RPMI7951 (cell line): Measurements from ENCODE around the gene GSC2. TPM values are rescaled to one million over a fixed set of nuclear protein-coding genes. Genes with fewer than 3 reads are reported as not detected.

ENCODE experiments used
- DNase-seq: peaks from one replicate; pipeline ENCODE4 v3.0.0-alpha.2; 2012; ENCODE audit warnings: low read depth
- total RNA-seq: library from RNA; depleted of rRNA; stranded (reverse); fragments of >200 nt; shearing (Covaris generic); gene quantifications from 2 replicates; pipeline ENCODE4 v1.2.3, GENCODE V29; 2014; rRNA removed

GSC2 gene
- total RNA-seq, result not detected in 2 replicates

DNA sequence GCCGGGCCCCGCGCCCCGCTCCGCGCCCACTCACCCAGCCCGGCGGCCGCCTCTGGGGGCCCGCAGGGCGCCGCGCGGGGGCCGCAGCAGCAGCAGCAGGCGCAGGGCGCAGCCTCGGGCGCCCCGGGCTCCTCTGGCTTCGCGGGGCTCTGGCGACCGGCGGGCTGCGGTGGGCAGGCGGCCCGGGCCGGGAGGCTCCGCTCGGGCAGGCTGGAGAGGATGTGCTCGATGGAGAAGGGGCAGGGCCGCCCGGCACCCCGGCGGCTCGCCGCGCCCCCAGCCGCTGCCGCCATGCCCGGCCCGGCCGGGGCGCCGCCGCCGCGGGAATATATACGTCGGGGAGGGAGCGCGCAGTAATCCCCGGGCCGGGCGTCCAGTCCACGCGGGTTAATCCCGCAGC, at the start of gene GSC2:
GSC2 (minus strand) TSS at position 302 of the 400 bp plus-strand sequence; CDS start at position 293, 9 bp downstream.
- DNase-seq, result no peak

DNA sequence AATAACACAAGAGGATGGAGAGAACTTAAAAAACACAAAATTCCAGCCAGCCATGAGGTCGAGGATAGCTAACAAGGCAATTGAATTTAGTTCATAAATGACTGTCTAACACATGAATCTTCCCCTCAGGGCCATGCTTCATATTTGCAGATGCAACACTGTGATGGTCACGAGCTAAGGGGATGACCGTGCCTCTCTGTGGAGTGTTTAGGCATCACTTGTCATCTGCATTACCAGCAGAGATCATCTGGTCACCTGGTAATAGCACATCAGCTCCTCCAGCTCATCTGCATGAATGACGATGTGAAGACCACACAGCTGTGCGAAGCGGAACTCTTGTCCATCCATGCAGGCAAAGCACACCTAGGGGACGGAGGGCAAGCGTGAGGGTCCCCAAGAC, 49.4 kb upstream of the GSC2 start:
- DNase-seq, result no peak

DNA sequence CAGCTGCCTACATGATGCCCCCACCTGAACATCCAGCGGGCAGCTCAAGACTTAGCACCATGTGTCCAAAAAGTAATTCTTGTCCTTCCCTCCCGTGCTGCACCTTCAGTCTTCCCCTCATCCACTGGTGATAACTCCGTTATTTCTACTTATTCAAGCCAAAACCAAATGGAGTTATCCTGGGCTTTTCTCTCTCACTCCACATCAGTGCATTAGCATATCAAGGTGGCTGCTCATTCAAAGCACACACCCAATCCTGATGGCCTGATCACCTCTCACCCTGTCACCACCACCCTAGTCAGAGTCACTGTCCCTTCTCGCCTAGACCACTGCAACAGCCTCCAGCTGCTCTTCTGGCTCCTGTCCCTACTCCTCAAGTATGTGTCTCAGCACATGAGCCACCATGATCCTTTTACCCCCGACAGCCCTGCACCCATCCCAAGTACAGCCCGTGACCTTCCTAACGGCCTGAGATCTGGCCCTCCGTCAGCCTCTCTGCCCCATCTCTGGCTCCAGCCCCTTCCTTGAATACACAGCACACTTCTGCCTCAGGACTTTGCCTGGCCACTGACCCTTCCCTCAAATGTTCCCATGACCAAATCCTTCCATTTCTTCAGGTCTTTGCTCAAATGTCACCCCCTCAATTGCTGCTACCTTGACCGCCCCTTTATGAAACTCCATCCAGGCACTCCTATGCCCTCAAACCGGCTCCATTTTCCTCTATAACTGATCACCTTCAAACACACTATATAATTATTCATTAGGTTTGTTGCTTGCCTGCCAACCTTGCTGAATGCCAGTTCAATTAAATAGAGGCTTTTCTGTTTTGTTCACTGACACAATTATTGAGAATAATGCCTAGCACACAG, 48.1 kb upstream of the GSC2 start:
- no peak for DNase-seq

DNA sequence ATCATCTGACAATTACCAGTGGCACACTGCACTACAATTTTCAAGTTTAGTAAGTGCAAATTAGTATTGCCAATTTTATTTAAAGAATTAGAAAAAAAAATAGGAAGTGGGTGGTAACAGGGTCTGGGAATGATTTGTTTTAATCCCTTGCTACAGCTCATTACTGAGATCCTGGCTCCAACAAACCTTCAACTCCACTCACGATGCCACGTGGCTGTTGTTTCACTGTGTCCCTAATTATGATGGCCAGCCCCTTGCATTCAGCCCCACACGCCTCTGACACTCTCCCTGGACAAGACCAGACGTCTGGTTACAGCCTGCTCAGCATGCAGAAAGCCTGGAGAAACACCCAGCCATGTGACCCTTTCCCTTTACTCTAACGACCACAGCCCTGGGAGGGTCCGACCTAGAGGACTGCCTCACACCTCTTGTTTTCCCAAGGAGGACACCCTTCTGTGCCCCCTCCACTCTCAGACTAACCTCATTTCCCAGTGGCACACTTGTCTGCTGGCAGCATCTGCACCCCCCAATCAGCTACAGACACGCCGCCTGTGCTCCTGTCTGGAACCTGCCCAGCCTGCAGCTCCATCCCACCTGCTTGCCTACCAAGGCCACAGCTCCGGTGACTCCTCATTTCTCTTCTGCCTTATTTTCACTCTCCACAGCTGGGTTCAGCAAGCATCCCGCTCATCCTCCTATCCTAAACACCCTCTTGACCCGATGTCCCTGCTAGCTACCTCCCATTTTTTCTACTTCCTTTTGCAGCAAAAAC, 46.9 kb upstream of the GSC2 start:
- DNase-seq, result no peak

DNA sequence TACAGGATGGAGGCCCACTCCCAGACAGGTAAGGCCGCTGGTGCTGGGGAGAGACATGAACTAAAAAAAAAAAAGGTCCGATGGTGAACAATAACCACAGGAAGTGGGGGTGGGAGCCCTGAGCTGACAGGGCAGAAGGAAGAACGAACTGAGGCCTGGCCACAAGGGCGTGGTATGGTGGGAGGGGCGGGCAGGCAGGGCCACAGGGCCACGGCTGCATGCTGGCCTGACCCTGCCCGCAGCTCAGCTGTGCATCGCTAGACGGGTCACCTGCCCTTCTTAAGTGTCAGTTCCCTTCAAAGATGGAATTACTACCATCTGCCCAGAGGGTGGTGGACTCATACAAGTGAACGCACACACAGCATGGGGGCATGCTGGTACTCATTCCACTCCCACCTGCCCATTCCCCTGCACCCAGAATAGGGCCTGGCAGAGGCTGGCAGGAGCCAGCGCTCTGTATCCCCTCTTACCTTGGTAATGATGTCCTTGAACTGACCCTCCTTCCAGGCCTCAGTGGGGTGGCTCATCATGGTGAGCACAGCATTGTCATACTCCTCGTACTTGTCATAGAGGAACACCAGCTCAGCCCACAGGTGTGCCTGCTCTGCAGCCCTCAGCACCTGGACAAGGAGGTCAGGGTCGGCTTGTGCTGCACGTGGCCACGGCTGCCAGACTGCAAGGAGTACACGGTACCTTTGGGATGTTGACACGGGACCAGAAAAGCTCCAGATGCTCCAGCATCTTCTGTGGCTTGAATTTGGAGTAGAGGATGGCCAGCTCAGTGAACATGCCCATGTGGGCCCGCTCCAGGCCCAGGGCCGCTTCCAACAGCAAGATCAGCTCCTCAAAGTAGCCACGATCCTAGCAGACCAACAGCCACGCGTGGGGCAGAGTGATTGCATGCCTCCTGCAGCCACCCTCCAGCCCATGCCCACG, 46.0 kb upstream of the GSC2 start:
- DNase-seq, result no peak

GRCh38 chr22:19194766-19195536, 44.9 kb upstream of the GSC2 start:
- DNase-seq, result no peak

DNA sequence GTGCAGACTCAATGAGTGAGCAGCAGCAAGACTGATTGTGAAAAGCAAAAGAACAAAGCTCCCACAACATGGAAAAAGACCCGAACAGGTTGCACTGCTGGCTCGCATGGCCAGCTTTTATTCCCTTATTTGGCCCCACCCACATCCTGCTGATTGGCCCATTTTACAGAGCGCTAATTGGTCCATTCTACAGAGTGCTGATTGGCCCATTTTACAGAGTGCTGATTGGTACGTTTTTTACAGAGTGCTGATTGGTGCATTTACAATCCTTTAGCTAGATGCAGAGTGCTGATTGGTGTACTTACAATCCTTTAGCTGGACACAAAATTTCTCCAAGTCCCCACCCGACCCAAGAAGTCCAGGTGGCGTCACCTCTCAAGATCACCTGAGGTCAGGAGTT, 43.8 kb upstream of the GSC2 start:
- DNase-seq, result no peak

GRCh38 chr22:19187716-19188563, 37.8 kb upstream of the GSC2 start:
- no peak for DNase-seq

- no peak for DNase-seq
These were observed 34.3 kb upstream of the GSC2 start for GRCh38 chr22:19184276-19184997.

DNA sequence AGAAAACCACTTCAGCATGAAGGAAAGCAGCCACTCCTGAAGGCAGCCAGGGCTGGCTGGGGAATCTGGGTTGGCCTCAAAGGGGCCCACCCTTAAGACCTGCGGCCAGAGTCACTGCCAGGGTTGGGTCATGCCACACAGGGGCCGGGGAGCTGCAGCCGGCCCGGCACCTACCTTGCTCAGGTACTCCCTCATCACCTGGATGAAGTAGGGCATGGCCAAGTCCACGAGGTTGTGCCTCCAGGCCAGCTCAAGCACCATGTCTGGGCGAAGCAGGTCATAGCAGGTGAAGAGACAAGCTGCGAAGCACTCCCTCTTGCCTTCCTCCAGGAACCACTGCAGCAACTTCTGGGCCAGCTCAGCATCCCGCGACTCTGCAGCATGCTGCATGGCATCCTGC, 33.1 kb upstream of the GSC2 start:
- no peak for DNase-seq

- DNase-seq, result no peak
These were observed 32.5 kb upstream of the GSC2 start for GRCh38 chr22:19182472-19183157.

GRCh38 chr22:19181786-19182471, 31.8 kb upstream of the GSC2 start:
- peak; percentile 19 for DNase-seq

DNA sequence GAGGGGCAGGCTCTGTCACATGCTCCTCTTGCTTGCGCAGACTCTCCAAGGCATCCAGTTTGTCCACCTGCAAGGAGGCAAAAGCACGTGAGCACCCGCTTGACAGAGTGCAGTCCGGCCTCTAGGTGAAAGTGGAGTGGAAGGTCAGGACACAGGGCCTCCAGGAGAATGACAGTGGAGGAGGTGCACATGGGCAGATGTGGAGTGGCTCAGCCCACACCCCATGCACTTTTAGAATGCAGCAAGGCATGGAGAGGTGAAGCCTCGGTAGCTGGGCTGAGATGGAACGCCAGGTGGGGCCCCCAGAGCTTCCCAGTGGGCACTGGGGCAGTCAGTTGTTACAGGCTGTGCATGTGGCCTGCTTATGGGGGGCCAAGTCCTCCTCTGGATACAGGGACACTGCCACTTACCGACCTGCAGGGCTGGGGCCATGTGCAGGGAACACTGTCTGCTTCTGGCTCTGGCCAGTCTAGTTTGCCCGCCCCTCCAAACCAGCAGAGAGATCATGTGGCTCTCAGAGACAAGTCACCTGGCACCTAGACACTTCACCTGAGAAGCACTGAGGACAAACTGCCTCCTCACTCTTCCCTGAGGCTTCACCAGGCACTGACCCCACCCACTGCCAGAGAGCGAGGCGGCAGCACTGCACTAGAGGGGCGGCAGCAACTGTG, 30.8 kb upstream of the GSC2 start:
- DNase-seq, result no peak

- no peak for DNase-seq
These were observed 30.1 kb upstream of the GSC2 start for GRCh38 chr22:19180234-19180633.

DNA sequence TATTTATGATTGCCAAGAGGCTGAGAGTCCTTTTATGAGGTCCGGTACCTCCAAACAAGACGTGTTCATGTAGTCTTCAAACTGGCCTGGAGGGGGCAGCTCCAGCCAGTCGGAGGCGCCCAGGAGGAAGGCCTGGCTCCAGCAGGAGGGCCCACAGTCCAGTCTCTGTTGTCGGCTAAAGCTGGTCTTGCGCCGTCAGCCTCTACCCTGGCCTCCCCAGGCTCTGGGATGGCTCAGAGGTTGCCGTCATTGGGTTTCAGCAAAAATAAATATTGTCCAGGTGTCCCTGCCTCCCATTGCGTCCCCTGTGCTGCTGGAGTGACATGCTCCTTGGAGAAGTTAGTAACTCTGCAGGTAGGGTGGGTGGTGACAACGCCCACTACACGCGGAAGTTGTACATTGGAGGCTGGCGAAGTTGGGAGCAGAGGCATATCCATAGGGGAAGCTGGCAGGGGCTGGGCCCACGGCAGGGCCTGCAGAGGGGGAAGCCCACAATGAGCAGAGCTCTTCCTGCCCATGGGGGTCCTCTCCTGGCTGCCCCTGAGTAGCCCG, 29.5 kb upstream of the GSC2 start:
- DNase-seq, result peak; percentile 73

DNA sequence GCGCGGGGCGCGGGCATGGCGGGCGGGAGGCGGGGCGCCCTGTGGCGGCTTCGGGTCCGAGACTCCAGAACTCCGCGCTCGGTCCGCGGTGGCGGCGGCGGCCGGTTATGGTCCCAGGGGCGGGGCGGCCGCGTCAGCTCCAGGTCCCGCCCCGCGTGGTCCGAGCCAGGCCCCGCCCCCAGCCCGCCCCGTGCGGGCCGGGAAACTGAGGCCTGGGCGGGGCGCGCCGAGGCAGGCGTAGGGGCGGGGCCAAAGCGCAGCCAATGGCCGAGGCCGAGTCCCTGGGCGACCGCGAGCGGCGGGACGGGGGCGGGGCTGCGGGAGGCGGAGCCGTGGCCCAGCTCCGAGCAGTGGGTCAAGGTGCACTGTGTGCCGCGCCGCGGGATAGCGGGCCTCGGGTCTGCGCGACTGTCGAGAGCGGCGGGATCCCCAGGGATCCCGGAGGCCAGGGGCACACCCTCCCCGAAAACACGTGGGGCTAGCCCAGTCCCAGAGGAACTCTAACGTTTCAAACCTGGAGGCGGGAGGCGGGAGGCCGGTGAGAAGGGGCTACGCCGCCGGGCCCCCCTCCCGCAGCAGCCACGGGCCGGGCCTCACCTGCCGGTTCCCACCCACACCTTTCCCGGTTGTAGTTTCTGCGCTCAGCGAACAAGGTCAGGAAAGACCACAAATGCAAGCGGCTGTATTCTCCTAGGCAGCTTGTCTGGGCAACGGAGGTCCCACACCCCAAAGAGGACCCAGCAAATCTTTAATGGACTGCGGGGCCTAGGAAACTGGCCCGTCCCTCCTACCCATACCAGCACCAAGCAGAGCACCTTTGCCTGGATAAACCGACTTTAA, 28.8 kb upstream of the GSC2 start, which contains the start of gene SLC25A1:
SLC25A1 (minus strand) TSS at position 80 of the 840 bp plus-strand sequence; CDS start at position 17, 63 bp downstream.
- peak; percentile 81 for DNase-seq
